MM.1S (cell line): Measurements from ENCODE around the gene TNIK.

Source experiments
- DNase-seq: peaks from one replicate; pipeline ENCODE4 v3.0.0-alpha.2; 2015
- H2AFZ ChIP-seq: fragments of 300-600 bp; sonication (generic); 2 replicates; pipeline ENCODE4 v1.6.0; 2016; ENCODE audit warnings: antibody characterized with exemption, low read length
- H3F3A ChIP-seq: fragments of 300-600 bp; sonication (generic); 2 replicates; pipeline ENCODE4 v1.6.1; 2016; ENCODE audit warnings: mild to moderate bottlenecking, antibody characterized with exemption, low read length, moderate library complexity, mixed read lengths; ENCODE audit not compliant: insufficient read depth
- H3K27ac ChIP-seq: fragments of 300-600 bp; sonication (generic); 2 replicates; pipeline ENCODE4 v1.5.1; 2016; ENCODE audit warnings: mild to moderate bottlenecking, low read length
- H3K27me3 ChIP-seq: fragments of 300-600 bp; sonication (generic); replicated peaks from 2 replicates; pipeline ENCODE4 v1.6.0; 2016; ENCODE audit warnings: low read length; ENCODE audit not compliant: insufficient read depth
- H3K36me3 ChIP-seq: fragments of 300-600 bp; sonication (generic); replicated peaks from 2 replicates; pipeline ENCODE4 v1.6.1; 2016; ENCODE audit warnings: mild to moderate bottlenecking, low read length, mixed read lengths; ENCODE audit not compliant: insufficient read depth
- H3K4me1 ChIP-seq: fragments of 300-600 bp; sonication (generic); 2 replicates; pipeline ENCODE4 v1.6.1; 2016; ENCODE audit warnings: low read length, mixed read lengths
- H3K4me2 ChIP-seq: fragments of 300-600 bp; sonication (generic); 2 replicates; pipeline ENCODE4 v1.6.0; 2016; ENCODE audit warnings: low read depth, low read length
- H3K4me3 ChIP-seq: fragments of 300-600 bp; sonication (generic); 2 replicates; pipeline ENCODE4 v1.5.1; 2016; ENCODE audit warnings: low read length, mixed read lengths
- H3K79me2 ChIP-seq: fragments of 300-600 bp; sonication (generic); 2 replicates; pipeline ENCODE4 v1.6.1; 2016; ENCODE audit warnings: mixed run types, low read length, mixed read lengths
- H3K9ac ChIP-seq: fragments of 300-600 bp; sonication (generic); 2 replicates; pipeline ENCODE4 v1.6.1; 2016; ENCODE audit warnings: low read length, mixed read lengths
- H3K9me2 ChIP-seq: fragments of 300-600 bp; sonication (generic); replicated peaks from 2 replicates; pipeline ENCODE4 v1.6.1; 2016; ENCODE audit warnings: mild to moderate bottlenecking, low read length, mixed read lengths; ENCODE audit not compliant: insufficient read depth
- H3K9me3 ChIP-seq: fragments of 300-600 bp; sonication (generic); replicated peaks from 2 replicates; pipeline ENCODE4 v1.6.1; 2016; ENCODE audit warnings: mild to moderate bottlenecking, low read length, mixed read lengths; ENCODE audit not compliant: insufficient read depth
- H4K20me1 ChIP-seq: fragments of 300-600 bp; sonication (generic); 2 replicates; pipeline ENCODE4 v1.6.1; 2016; ENCODE audit warnings: mild to moderate bottlenecking, low read length, moderate library complexity, mixed read lengths; ENCODE audit not compliant: insufficient read depth
- CTCF ChIP-seq: fragments of 300-600 bp; sonication (generic); IDR thresholded peaks from 2 replicates; pipeline ENCODE4 v1.5.1; 2016; ENCODE audit warnings: antibody characterized with exemption, low read length, mixed read lengths
- EZH2 ChIP-seq: fragments of 300-600 bp; sonication (generic); optimal IDR thresholded peaks from 2 replicates; pipeline ENCODE3; 2017; ENCODE audit warnings: low read depth, mild to moderate bottlenecking, antibody characterized with exemption, low read length, mixed read lengths
- EZH2phosphoT487 ChIP-seq: fragments of 300-600 bp; sonication (generic); IDR thresholded peaks from 2 replicates; pipeline ENCODE4 v1.6.1; 2018; ENCODE audit warnings: antibody characterized with exemption, low read length

Gene TNIK

GRCh38 chr3:171327441-171328174 lies 132.6 kb downstream of the TNIK start:
- Histone ChIP-seq H3K27me3 (no peaks in the 10 kb centered on the region), H3K27ac (no peak overlapping the region), H2AFZ (no peak overlapping the region), H3K4me1 (no peaks in the 10 kb centered on the region), H3K4me3 (no peak overlapping the region), H3K36me3 (no peaks in the 10 kb centered on the region), H4K20me1 (no peaks in the 10 kb centered on the region), H3K79me2 (no peaks in the 10 kb centered on the region), H3K9me3 (no peaks in the 10 kb centered on the region), H3F3A (no peaks in the 10 kb centered on the region), H3K9ac (no peak overlapping the region), H3K9me2 (no peaks in the 10 kb centered on the region), H3K4me2 (no peak overlapping the region)
- no peak for DNase-seq
- TF ChIP-seq EZH2phosphoT487, result no peak
- no peak for TF ChIP-seq EZH2
- TF ChIP-seq CTCF, result no peak

GRCh38 chr3:171326717-171327440 lies 133.3 kb downstream of the TNIK start:
- DNase-seq, result no peak
- no peak for TF ChIP-seq EZH2phosphoT487
- TF ChIP-seq CTCF, result no peak
- TF ChIP-seq EZH2, result no peak
- H3K36me3 ChIP-seq, result no peaks in the 10 kb centered on the region
- H4K20me1 ChIP-seq, result no peaks in the 10 kb centered on the region
- no peak overlapping the region for H3K27ac ChIP-seq
- no peaks in the 10 kb centered on the region for H3K79me2 ChIP-seq
- H3K4me1 ChIP-seq, result no peaks in the 10 kb centered on the region
- no peak overlapping the region for H3K9ac ChIP-seq
- H3K27me3 ChIP-seq, result no peaks in the 10 kb centered on the region
- no peaks in the 10 kb centered on the region for H3K9me3 ChIP-seq
- H3K4me3 ChIP-seq, result no peak overlapping the region
- H2AFZ ChIP-seq, result no peak overlapping the region
- H3K9me2 ChIP-seq, result no peaks in the 10 kb centered on the region
- no peak overlapping the region for H3K4me2 ChIP-seq
- no peaks in the 10 kb centered on the region for H3F3A ChIP-seq

GRCh38 chr3:171323938-171324536 lies 136.2 kb downstream of the TNIK start:
- Histone ChIP-seq H3K4me2 (no peak overlapping the region), H3F3A (no peaks in the 10 kb centered on the region), H3K9ac (no peak overlapping the region), H3K4me1 (no peaks in the 10 kb centered on the region), H3K4me3 (no peak overlapping the region), H3K27me3 (no peaks in the 10 kb centered on the region), H3K9me2 (no peaks in the 10 kb centered on the region), H2AFZ (no peak overlapping the region), H3K36me3 (no peaks in the 10 kb centered on the region), H3K27ac (no peak overlapping the region), H3K9me3 (no peaks in the 10 kb centered on the region), H3K79me2 (no peaks in the 10 kb centered on the region), H4K20me1 (no peaks in the 10 kb centered on the region)
- TF ChIP-seq EZH2phosphoT487, result no peak
- TF ChIP-seq EZH2, result no peak
- no peak for TF ChIP-seq CTCF
- DNase-seq, result no peak
